Measurements from ENCODE around the gene MUC6. TPM values are rescaled to one million over a fixed set of nuclear protein-coding genes. Genes with fewer than 3 reads are reported as not detected.

Gene MUC6
- total RNA-seq, 4 donors from 2014 or later = 0.19 TPM; not detected in 3

DNA sequence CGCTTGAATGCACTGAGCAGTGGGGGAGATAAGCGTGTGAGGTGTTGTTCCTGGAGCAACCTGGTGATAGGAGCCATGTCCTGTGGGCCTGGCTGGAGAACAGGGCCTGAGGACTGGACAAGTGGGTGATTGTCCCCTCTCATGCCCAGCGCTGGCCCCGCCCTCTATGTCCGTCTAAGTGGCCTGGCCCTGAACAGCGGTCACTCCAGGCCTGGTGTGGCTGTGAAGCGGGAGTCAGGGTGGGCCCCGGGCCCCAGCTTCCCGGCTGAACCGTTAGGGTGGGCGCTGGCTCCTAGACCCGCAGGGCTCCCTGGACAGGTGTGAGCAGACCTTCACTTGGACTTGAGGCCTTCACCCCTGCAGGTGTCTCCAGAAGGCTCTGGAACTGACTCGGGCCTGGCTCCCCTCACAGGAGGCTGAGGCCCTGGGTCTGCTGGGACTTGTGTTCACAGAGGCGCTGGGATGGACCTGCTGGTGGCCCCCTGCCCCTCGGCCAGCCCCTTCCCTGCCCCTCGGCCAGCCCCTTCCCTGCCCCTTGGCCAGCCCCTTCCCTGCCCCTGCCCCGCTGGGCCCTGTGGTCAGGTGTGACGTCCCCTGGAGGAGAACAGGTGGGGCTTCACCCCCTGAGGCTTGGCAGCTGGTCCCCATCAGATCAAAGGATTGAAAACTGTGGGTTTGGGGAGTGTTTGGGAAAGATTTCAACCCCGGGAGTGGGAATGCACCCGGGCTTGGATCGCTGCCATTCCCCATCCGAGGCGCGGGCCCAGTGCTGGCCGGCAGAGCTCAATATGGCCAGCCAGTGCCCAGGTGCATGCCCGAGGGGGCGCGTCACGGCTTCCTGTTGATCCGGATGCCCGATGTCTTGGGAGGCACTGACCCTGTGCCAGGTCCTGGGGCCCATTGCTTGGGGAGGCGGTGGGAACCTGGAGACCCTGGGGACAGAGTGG lies 3.2 kb upstream of the MUC6 start:
- H3K36me3 ChIP-seq = no peaks in the 10 kb centered on the region
- no peak overlapping the region for H3K27ac ChIP-seq
- TF ChIP-seq POLR2A (IDR thresholded peaks at IDR 0.05) = no peak
- TF ChIP-seq, protein P1, sequence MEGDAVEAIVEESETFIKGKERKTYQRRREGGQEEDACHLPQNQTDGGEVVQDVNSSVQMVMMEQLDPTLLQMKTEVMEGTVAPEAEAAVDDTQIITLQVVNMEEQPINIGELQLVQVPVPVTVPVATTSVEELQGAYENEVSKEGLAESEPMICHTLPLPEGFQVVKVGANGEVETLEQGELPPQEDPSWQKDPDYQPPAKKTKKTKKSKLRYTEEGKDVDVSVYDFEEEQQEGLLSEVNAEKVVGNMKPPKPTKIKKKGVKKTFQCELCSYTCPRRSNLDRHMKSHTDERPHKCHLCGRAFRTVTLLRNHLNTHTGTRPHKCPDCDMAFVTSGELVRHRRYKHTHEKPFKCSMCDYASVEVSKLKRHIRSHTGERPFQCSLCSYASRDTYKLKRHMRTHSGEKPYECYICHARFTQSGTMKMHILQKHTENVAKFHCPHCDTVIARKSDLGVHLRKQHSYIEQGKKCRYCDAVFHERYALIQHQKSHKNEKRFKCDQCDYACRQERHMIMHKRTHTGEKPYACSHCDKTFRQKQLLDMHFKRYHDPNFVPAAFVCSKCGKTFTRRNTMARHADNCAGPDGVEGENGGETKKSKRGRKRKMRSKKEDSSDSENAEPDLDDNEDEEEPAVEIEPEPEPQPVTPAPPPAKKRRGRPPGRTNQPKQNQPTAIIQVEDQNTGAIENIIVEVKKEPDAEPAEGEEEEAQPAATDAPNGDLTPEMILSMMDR (IDR thresholded peaks at IDR 0.05) = no peak
- H3K27me3 ChIP-seq = peaks cover 0 to 84% (median 1%) of the 10 kb centered on the region in 4 donors
- no peak overlapping the region for H3K4me3 ChIP-seq
- intact Hi-C loops (cut with DNase I) = no loop called here
- 90% methylated on average over 2 of the region's 32 CpGs; no CpG with 5 or more reads in 1 of the 2 donors for WGBS, 2 donors
- no peak for DNase-seq
- H3K9me3 ChIP-seq = no peaks in the 10 kb centered on the region
- H3K4me1 ChIP-seq = peaks cover 0 to 8% (median 0%) of the 10 kb centered on the region in 3 donors

GRCh38 chr11:1038921-1039320 lies 2.4 kb upstream of the MUC6 start:
- H3K9me3 ChIP-seq = no peaks in the 10 kb centered on the region
- whole genome bisulfite sequencing, 2 donors = 79 to 89% methylated on average over 9 of the region's 12 CpGs
- no peak overlapping the region for H3K27ac ChIP-seq
- peaks cover 0 to 8% (median 0%) of the 10 kb centered on the region in 3 donors for H3K4me1 ChIP-seq
- TF ChIP-seq POLR2A (IDR thresholded peaks at IDR 0.05) = no peak
- TF ChIP-seq, protein P1 (IDR thresholded peaks at IDR 0.05) = no peak
- intact Hi-C loops (cut with DNase I) = no loop called here
- DNase-seq = no peak
- H3K27me3 ChIP-seq = peaks cover 0 to 92% (median 1%) of the 10 kb centered on the region in 4 donors
- H3K4me3 ChIP-seq = no peak overlapping the region
- H3K36me3 ChIP-seq = no peaks in the 10 kb centered on the region

DNA sequence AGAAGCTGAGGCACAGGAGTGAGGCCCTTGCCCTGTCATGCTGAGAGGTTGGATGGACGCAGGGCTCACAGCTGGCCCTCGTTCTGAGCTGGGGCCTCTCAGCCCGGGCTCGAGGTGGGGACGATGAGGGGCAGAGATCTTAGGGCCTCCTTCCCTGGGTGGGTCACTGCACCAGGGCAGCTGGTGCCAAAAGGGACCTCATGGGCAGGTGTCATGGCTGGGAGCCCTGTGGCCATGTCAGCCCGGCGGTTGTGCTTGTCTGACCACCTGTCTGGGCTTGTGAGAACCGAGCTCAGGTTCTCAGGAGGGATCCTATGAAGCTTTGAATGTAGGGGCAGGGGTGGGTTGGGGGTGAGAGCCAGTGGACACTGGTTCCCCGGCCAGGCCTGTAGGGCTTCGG lies 1.8 kb upstream of the MUC6 start:
- Histone ChIP-seq H3K9me3 (no peaks in the 10 kb centered on the region), H3K4me3 (no peak overlapping the region), H3K4me1 (peaks cover 0 to 8% (median 0%) of the 10 kb centered on the region in 3 donors), H3K27ac (no peak overlapping the region), H3K27me3 (peaks cover 0 to 89% (median 1%) of the 10 kb centered on the region in 4 donors), H3K36me3 (no peaks in the 10 kb centered on the region)
- WGBS, 2 donors = 48 to 64% methylated on average over 6 to 8 of the region's 10 CpGs
- DNase-seq = no peak
- TF ChIP-seq, protein P1 (IDR thresholded peaks at IDR 0.05) = no peak
- TF ChIP-seq POLR2A (IDR thresholded peaks at IDR 0.05) = no peak
- intact Hi-C loops (cut with DNase I) = no loop called here

- peaks cover 0 to 81% (median 0%) of the 10 kb centered on the region in 4 donors for H3K27me3 ChIP-seq
- DNase-seq = no peak
- WGBS, 2 donors = 41 to 87% methylated on average over 5 to 9 of the region's 26 CpGs
- no peak overlapping the region for H3K4me3 ChIP-seq
- peaks cover 0 to 8% (median 0%) of the 10 kb centered on the region in 3 donors for H3K4me1 ChIP-seq
- H3K27ac ChIP-seq = no peak overlapping the region
- no peaks in the 10 kb centered on the region for H3K36me3 ChIP-seq
- no peaks in the 10 kb centered on the region for H3K9me3 ChIP-seq
- TF ChIP-seq, protein P1 (IDR thresholded peaks at IDR 0.05) = no peak
- no peak for TF ChIP-seq POLR2A (IDR thresholded peaks at IDR 0.05)
- intact Hi-C loops (cut with DNase I) = no loop called here
Observed at GRCh38 chr11:1037506-1038055, 1.1 kb upstream of the MUC6 start.

- H3K9me3 ChIP-seq = no peaks in the 10 kb centered on the region
- H3K4me3 ChIP-seq = no peak overlapping the region
- WGBS, 2 donors = no CpG with 5 or more reads among the region's 13 CpGs
- TF ChIP-seq, protein P1 (IDR thresholded peaks at IDR 0.05) = no peak
- TF ChIP-seq POLR2A (IDR thresholded peaks at IDR 0.05) = no peak
- intact Hi-C loops (cut with DNase I) = no loop called here
- H3K27ac ChIP-seq = no peak overlapping the region
- DNase-seq = no peak
- H3K27me3 ChIP-seq = peaks cover 0 to 75% (median 0%) of the 10 kb centered on the region in 4 donors
- no peaks in the 10 kb centered on the region for H3K36me3 ChIP-seq
- peaks cover 0 to 7% (median 0%) of the 10 kb centered on the region in 3 donors for H3K4me1 ChIP-seq
Observed at GRCh38 chr11:1036931-1037330, 413 bp upstream of the MUC6 start.
